CD14-positive monocyte (primary cell): ENCODE measurements around the gene GPHA2. TPM values are rescaled to one million over a fixed set of nuclear protein-coding genes. Genes with fewer than 3 reads are reported as not detected.

Experiments
- DNase-seq, 3 donors: peaks; one replicate each; pipeline ENCODE4 v3.0.0-alpha.2; 2011 to 2022
- H2AFZ ChIP-seq: 2 replicates; pipeline ENCODE4 v1.6.0; 2012; ENCODE audit warnings: mild to moderate bottlenecking, low read depth, low read length, inconsistent platforms; ENCODE audit not compliant: insufficient read depth, poor library complexity, severe bottlenecking
- H3K27ac ChIP-seq, 2 donors: 1 replicate in 1 of 2; 2 replicates in 1 of 2; pipeline ENCODE4 v1.5.1; 2012 to 2013; ENCODE audit warnings: low read length in 2 of 2, control low read depth in 1 of 2, inconsistent platforms in 1 of 2, low read depth in 1 of 2, mild to moderate bottlenecking in 1 of 2
- H3K27me3 ChIP-seq, 2 donors: one replicate each; pipeline versions ENCODE4 v1.6.0 to v1.6.1; 2011 to 2013; ENCODE audit warnings: low read length in 2 of 2; ENCODE audit not compliant: control insufficient read depth in 2 of 2, insufficient read depth in 2 of 2
- H3K36me3 ChIP-seq, 2 donors: replicated peaks in 1 of 2; 1 replicate in 1 of 2; 2 replicates in 1 of 2; pipeline versions ENCODE4 v1.5.1 to v1.6.1; 2012 to 2013; ENCODE audit warnings: low read length in 2 of 2, control low read depth in 1 of 2, inconsistent platforms in 1 of 2, mild to moderate bottlenecking in 1 of 2; ENCODE audit not compliant: insufficient read depth in 2 of 2, control insufficient read depth in 1 of 2
- H3K4me1 ChIP-seq, 2 donors: 1 replicate in 1 of 2; 2 replicates in 1 of 2; pipeline versions ENCODE4 v1.5.1 to v1.6.1; 2012 to 2013; ENCODE audit warnings: low read length in 2 of 2, control low read depth in 1 of 2, inconsistent platforms in 1 of 2, mild to moderate bottlenecking in 1 of 2, moderate library complexity in 1 of 2; ENCODE audit not compliant: insufficient read depth in 2 of 2, control insufficient read depth in 1 of 2
- H3K4me2 ChIP-seq: replicated peaks from 2 replicates; pipeline ENCODE3; 2012; ENCODE audit warnings: low read length, moderate library complexity, mild to moderate bottlenecking; ENCODE audit not compliant: poor library complexity, severe bottlenecking; ENCODE audit errors: extremely low read depth
- H3K4me3 ChIP-seq, 3 experiments: fragments of 200-600 bp in 1 of 3; sonication (generic) in 1 of 3; replicated peaks in 1 of 3; 1 replicate in 2 of 3; 2 replicates in 1 of 3; pipeline ENCODE4 v1.5.1; 2011 to 2013; ENCODE audit warnings: low read length in 3 of 3, mild to moderate bottlenecking in 3 of 3, control low read depth in 2 of 3, low read depth in 2 of 3, inconsistent platforms in 1 of 3, moderate library complexity in 1 of 3
- H3K79me2 ChIP-seq: 2 replicates; pipeline ENCODE4 v1.6.0; 2012; ENCODE audit warnings: mild to moderate bottlenecking, control low read depth, inconsistent platforms, low read length, moderate library complexity; ENCODE audit not compliant: insufficient read depth
- H3K9ac ChIP-seq: 2 replicates; pipeline ENCODE4 v1.6.0; 2017; ENCODE audit warnings: low read length, mild to moderate bottlenecking; ENCODE audit not compliant: insufficient read depth, poor library complexity, severe bottlenecking
- H3K9me3 ChIP-seq, 2 donors: replicated peaks in 1 of 2; 1 replicate in 1 of 2; 2 replicates in 1 of 2; pipeline versions ENCODE4 v1.5.1 to v1.6.1; 2012 to 2013; ENCODE audit warnings: low read length in 2 of 2, control low read depth in 1 of 2; ENCODE audit not compliant: control insufficient read depth in 1 of 2, insufficient read depth in 1 of 2
- H4K20me1 ChIP-seq: 2 replicates; pipeline ENCODE4 v1.6.0; 2012; ENCODE audit warnings: mild to moderate bottlenecking, low read length, control low read depth, moderate library complexity; ENCODE audit not compliant: insufficient read depth
- H3K27ac Mint-ChIP-seq, 7 donors: one replicate each; pipeline ENCODE4 v1.8.0; 2020; ENCODE audit warnings: mild to moderate bottlenecking in 7 of 7, mixed read lengths in 7 of 7, moderate library complexity in 6 of 7, inconsistent platforms in 2 of 7
- H3K27me3 Mint-ChIP-seq, 3 donors: one replicate each; pipeline ENCODE4 v1.8.0; 2021 to 2022; ENCODE audit warnings: low read depth in 3 of 3, mild to moderate bottlenecking in 3 of 3, mixed read lengths in 3 of 3, moderate library complexity in 3 of 3, inconsistent platforms in 1 of 3
- H3K36me3 Mint-ChIP-seq, 2 donors: one replicate each; pipeline ENCODE4 v1.8.0; 2020; ENCODE audit warnings: mixed read lengths in 2 of 2, inconsistent platforms in 1 of 2, mild to moderate bottlenecking in 1 of 2
- H3K4me1 Mint-ChIP-seq: one replicate; pipeline ENCODE4 v1.8.0; 2020; ENCODE audit warnings: mild to moderate bottlenecking, mixed read lengths
- H3K4me3 Mint-ChIP-seq, 2 donors: one replicate each; pipeline ENCODE4 v1.8.0; 2020; ENCODE audit warnings: mild to moderate bottlenecking in 2 of 2, mixed read lengths in 2 of 2, moderate library complexity in 1 of 2
- H3K9me3 Mint-ChIP-seq, 7 donors: one replicate each; pipeline ENCODE4 v1.8.0; 2020 to 2022; ENCODE audit warnings: mixed read lengths in 7 of 7, mild to moderate bottlenecking in 6 of 7, moderate library complexity in 6 of 7, inconsistent platforms in 2 of 7
- CTCF ChIP-seq: fragments of 200-600 bp; IDR thresholded peaks from one replicate; pipeline ENCODE4 v1.8.0; 2022; ENCODE audit warnings: antibody characterized with exemption, mild to moderate bottlenecking
- WGBS: methylation state at CpG from one replicate; pipeline ENCODE4 v1.1.5; 2013; ENCODE audit warnings: missing lambda C conversion rate; ENCODE audit not compliant: insufficient coverage; 5-methylcytosine and 5-hydroxymethylcytosine counted together
- intact Hi-C, 2 donors: fragments of 100-400 bp; cut with micrococcal nuclease; formaldehyde crosslinking; loops; one replicate each; pipeline versions ENCODE4 v1.15.0 to v1.15.1; 2023
- polyA plus RNA-seq, 3 donors: library from polyadenylated mRNA; depleted of rRNA in 1 of 3; unstranded in 2 of 3; stranded (reverse) in 1 of 3; fragments of 300-500 nt in 2 of 3; fragments of >200 nt in 1 of 3; fragmentation: Illumina TruSeq in 2 of 3; gene quantifications; 1 replicate in 2 of 3; 2 replicates in 1 of 3; pipeline ENCODE4 v1.2.3, GENCODE V29; 2012 to 2021

Gene GPHA2
- polyA plus RNA-seq, 3 donors, result not detected

- under 1% methylated on average over 48 of the region's 57 CpGs for WGBS
- Histone ChIP-seq H3K4me1 (peaks cover 24 to 26% of the 10 kb centered on the region in 2 donors), H3K9me3 (no peaks in the 10 kb centered on the region)
These were observed 18.7 kb downstream of the GPHA2 start, which contains the start of gene ATG2A for GRCh38 chr11:64916775-64917662. TSS of gene ATG2A (minus strand) at chr11:64917209. CDS start at chr11:64917135, 74 bp downstream.

More at GRCh38 chr11:64916775-64917662, 18.7 kb downstream of the GPHA2 start, which contains the start of gene ATG2A:
- Histone ChIP-seq H3K4me2 (peak within 1 kb of the TSS; percentile 93), H2AFZ (peak within 1 kb of the TSS; percentile 61), H3K27ac (peak within 1 kb of the TSS; percentile 69 to 84), H3K4me3 (peak within 1 kb of the TSS; percentile 76 to 94 (median 84)), H3K27me3 (no peaks in the 10 kb centered on the region), H3K79me2 (peaks cover 16% of the 10 kb centered on the region), H3K9ac (peak within 1 kb of the TSS; percentile 81), H4K20me1 (peaks cover 28% of the 10 kb centered on the region), H3K36me3 (peaks cover 21 to 27% of the 10 kb centered on the region in 2 donors)
- peaks cover 27% of the 10 kb centered on the region for H3K4me1 Mint-ChIP-seq
- peaks cover 19 to 22% of the 10 kb centered on the region in 2 donors for H3K36me3 Mint-ChIP-seq
- peak within 1 kb of the TSS; percentile 90 to 99 (median 97) for H3K27ac Mint-ChIP-seq
- peak; percentile 99 to 100 (median 99) for DNase-seq
- peaks cover 0 to 2% (median 0%) of the 10 kb centered on the region in 3 donors for H3K27me3 Mint-ChIP-seq
- peak within 1 kb of the TSS; percentile 97 to 99 for H3K4me3 Mint-ChIP-seq
- no peak for TF ChIP-seq CTCF
- peaks cover 0 to 3% (median 0%) of the 10 kb centered on the region in 7 donors for H3K9me3 Mint-ChIP-seq
- intact Hi-C loops, result loop anchor here (5.0 kb wide), 2 partner anchors 110 to 205 kb away; partner anchors contain the start of genes SNX15 (in 2 of the 2), FAU (in 1 of the 2) and MRPL49 (in 1 of the 2)
